Natural killer cell treated with Interleukin-12 subunit alpha and Interleukin-12 subunit beta and Interleukin-15 and Interleukin-18, amount 100 ng/mL, for 72 hours (primary cell): ENCODE results near the gene CTNNA2. TPM values are rescaled to one million over a fixed set of nuclear protein-coding genes. Genes with fewer than 3 reads are reported as not detected.

Experiments used
- ATAC-seq, 2 donors: fragments of 150-1000 bp; cut with Tn5 transposase in 1 of 2; sonication (Bioruptor Pico), chemical (Tn5 transposase) in 1 of 2; 2 replicates each; pipeline ENCODE4 v1.10.0; 2021
- DNase-seq: peaks from one replicate; pipeline ENCODE4 v3.0.0; 2022; ENCODE audit warnings: low spot score
- H3K27ac Mint-ChIP-seq, 2 donors: 1 replicate in 1 of 2; 2 replicates in 1 of 2; pipeline ENCODE4 v1.8.0; 2022; ENCODE audit warnings: mixed read lengths in 2 of 2, mild to moderate bottlenecking in 1 of 2, moderate library complexity in 1 of 2
- H3K27me3 Mint-ChIP-seq, 2 donors: 1 replicate in 1 of 2; 2 replicates in 1 of 2; pipeline ENCODE4 v1.8.0; 2022; ENCODE audit warnings: mixed read lengths in 2 of 2
- H3K36me3 Mint-ChIP-seq: one replicate; pipeline ENCODE4 v1.8.0; 2022; ENCODE audit warnings: mixed read lengths
- H3K4me1 Mint-ChIP-seq, 2 donors: 1 replicate in 1 of 2; 2 replicates in 1 of 2; pipeline ENCODE4 v1.8.0; 2022; ENCODE audit warnings: low read depth in 2 of 2, mixed read lengths in 2 of 2, mild to moderate bottlenecking in 1 of 2
- H3K4me3 Mint-ChIP-seq: one replicate; pipeline ENCODE4 v1.8.0; 2022; ENCODE audit warnings: mixed read lengths
- H3K9me3 Mint-ChIP-seq: 2 replicates; pipeline ENCODE4 v1.8.0; 2022; ENCODE audit warnings: mixed read lengths
- total RNA-seq, 2 donors: library from RNA; stranded (reverse); gene quantifications; one replicate each; pipeline ENCODE4 v1.2.3, GENCODE V29; 2022

Gene CTNNA2
- total RNA-seq, 2 donors from 2014 or later, result not detected

DNA sequence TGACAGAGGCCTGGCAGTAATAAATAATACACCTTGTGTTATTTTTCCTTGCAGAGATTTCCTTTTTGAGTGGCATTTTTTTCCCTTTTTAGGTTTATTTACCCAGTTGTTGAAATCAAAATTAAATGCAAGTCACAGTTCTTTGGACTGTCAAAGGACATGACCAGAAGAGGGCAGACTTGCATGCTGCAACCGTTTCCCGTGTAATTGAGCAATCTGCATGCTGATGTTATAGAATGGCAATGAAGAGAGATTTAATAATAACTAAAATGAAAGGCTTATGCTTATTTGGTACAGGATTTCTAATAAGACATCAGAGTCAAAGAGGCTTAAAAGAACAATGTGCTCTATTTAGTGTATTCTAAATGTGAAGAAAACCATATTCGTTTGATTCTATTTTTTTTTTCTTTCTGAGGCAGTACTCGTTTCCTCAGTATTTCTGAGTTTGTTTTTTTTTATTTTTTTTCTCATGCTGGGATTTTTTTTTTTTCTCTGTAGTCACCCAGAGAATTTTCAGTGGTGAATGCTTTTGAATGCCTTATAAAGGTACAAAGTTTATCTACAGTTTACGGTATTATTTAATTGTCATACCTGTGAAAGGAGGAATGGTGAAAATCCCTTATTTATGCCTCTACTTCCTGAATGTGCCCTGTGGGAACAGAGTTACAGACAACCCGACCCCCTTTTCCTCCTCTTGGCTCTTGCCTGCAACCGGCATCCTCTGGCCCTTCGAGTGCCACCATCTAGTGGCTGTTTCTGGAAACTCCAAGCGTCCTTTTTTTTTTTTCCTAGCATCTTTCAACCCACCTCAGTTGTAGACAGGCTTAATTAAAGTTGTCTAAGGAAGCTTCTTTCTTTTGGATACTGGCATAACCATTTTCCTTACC, 423.2 kb downstream of the CTNNA2 start:
- H3K27ac Mint-ChIP-seq, result no peak overlapping the region
- H3K36me3 Mint-ChIP-seq, result no peaks in the 10 kb centered on the region
- DNase-seq, result no peak
- no peaks in the 10 kb centered on the region for H3K4me1 Mint-ChIP-seq
- peaks cover under 1% of the 10 kb centered on the region for H3K9me3 Mint-ChIP-seq
- no peak overlapping the region for H3K4me3 Mint-ChIP-seq
- no peaks in the 10 kb centered on the region for H3K27me3 Mint-ChIP-seq
- no peak for ATAC-seq

- no peak for ATAC-seq
- no peaks in the 10 kb centered on the region for H3K4me1 Mint-ChIP-seq
- H3K27me3 Mint-ChIP-seq, result no peaks in the 10 kb centered on the region
- H3K27ac Mint-ChIP-seq, result no peak overlapping the region
- H3K36me3 Mint-ChIP-seq, result no peaks in the 10 kb centered on the region
- no peak overlapping the region for H3K4me3 Mint-ChIP-seq
- H3K9me3 Mint-ChIP-seq, result peaks cover 4% of the 10 kb centered on the region
- no peak for DNase-seq
These were observed 423.9 kb downstream of the CTNNA2 start for GRCh38 chr2:79936715-79937114.

DNA sequence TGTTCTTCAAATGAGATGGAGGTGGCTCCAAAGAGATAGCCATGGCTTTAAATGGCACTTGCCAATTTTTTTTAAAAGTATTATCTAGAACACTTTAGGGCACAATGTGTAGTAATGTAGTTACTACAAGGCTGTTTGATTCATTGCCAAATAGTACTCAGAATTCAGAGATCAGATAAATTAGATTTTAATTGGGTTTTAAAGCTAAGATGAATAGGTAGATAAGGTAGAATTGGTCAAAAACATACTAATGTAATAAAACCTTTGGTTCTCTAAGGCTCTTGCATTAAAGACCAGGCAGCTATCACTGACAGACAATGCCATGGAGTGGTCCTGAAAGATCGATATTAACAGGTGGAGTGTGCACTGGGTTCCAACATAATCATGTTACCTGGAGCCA, 425.8 kb downstream of the CTNNA2 start:
- Mint-ChIP-seq H3K27me3 (no peaks in the 10 kb centered on the region), H3K36me3 (no peaks in the 10 kb centered on the region), H3K9me3 (peaks cover 4% of the 10 kb centered on the region), H3K4me1 (no peaks in the 10 kb centered on the region), H3K4me3 (no peak overlapping the region), H3K27ac (no peak overlapping the region)
- ATAC-seq (no peak), DNase-seq (no peak)

- no peak for ATAC-seq
- Mint-ChIP-seq H3K27me3 (no peaks in the 10 kb centered on the region), H3K36me3 (no peaks in the 10 kb centered on the region), H3K9me3 (peaks cover 4% of the 10 kb centered on the region), H3K4me3 (no peak overlapping the region), H3K4me1 (no peaks in the 10 kb centered on the region), H3K27ac (no peak overlapping the region)
- no peak for DNase-seq
These were observed 427.5 kb downstream of the CTNNA2 start for GRCh38 chr2:79940364-79940763.

DNA sequence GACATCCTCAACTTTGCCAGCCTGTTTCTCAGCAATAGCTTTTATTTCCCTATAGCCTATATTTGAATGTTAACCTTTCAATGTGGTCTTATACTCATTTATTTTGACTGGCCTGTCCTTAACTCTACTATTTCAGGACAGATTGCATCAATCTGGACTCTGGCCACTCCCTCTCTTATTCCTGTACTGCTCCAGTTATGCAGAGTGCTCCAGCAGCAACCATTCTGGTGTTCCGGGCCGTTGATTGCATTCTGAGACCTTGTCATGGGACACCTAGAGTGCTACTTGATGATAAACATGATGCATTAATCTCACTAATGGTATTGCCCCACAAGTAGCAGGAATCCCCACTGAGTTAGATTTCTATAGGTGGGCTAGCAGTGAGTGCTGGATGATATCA, 428.3 kb downstream of the CTNNA2 start:
- Mint-ChIP-seq H3K9me3 (peaks cover 7% of the 10 kb centered on the region), H3K4me1 (no peaks in the 10 kb centered on the region)
- ATAC-seq, result no peak

GRCh38 chr2:79944205-79944604, 431.4 kb downstream of the CTNNA2 start:
- Mint-ChIP-seq H3K9me3 (peaks cover 14% of the 10 kb centered on the region), H3K27me3 (no peaks in the 10 kb centered on the region), H3K36me3 (no peaks in the 10 kb centered on the region), H3K4me3 (no peak overlapping the region), H3K27ac (no peak overlapping the region), H3K4me1 (no peaks in the 10 kb centered on the region)
- DNase-seq, result no peak
- no peak for ATAC-seq

More for the DNA sequence above, 428.3 kb downstream of the CTNNA2 start:
- H3K27me3 Mint-ChIP-seq, result no peaks in the 10 kb centered on the region
- H3K4me3 Mint-ChIP-seq, result no peak overlapping the region
- DNase-seq, result no peak
- no peaks in the 10 kb centered on the region for H3K36me3 Mint-ChIP-seq
- H3K27ac Mint-ChIP-seq, result no peak overlapping the region

DNA sequence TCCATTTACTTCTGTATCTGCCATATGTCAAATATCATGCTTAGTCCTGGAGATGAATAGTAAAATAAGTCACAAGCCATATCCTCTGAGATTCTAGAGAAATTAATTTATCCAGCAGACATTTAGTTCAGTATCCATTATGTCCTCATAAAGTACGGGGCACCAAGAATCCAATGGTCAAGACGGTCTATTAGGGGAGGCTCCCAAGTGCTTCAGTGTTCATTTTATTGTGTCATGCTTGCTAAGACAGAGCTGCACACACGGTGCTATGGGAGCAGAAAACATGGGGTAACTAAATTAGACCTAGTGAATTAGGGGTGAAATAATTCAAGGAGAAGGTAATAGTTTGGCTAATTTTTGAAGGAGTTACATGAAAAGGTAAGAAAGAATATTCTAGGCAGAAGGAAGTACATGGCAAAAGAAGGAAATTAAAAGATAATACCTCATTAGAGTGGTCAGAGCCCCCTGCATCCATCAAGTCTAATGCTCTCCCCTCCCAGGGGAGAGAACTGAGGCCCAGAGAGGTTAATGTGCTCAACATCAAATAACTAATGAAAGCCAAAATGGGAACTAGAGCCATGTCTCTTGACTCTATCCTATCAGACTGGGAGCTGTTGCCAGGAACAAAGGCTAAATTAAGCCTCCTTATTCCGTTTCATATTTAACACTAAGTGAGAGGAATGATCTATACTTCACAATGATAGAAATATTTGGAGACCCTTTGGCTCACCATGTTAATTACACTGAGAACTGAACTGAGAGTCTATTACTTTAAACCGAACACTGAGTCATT, 433.0 kb downstream of the CTNNA2 start:
- Mint-ChIP-seq H3K9me3 (peaks cover 14% of the 10 kb centered on the region), H3K4me1 (no peaks in the 10 kb centered on the region), H3K27ac (no peak overlapping the region), H3K36me3 (no peaks in the 10 kb centered on the region), H3K4me3 (no peak overlapping the region), H3K27me3 (no peaks in the 10 kb centered on the region)
- no peak for DNase-seq
- ATAC-seq, result no peak

DNA sequence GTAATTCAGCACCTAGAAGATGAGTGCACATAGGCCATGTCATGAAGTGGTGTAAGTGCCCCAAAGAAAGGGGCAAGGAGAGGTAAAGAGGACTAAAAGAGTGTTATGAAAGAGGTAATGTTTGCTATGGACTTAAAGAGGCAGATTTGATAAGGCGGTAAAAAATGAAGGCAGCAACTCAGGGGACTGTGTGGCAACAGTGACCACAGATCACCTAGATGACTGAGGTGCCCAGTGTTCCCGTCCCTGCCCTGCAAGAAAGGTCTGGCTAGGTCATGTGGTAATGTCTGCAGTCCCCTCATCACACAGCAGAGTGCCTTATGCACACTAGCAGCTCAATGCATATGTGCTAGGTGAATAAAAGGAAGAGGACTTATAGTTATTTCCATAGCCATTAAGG, 434.9 kb downstream of the CTNNA2 start:
- H3K27me3 Mint-ChIP-seq, result no peaks in the 10 kb centered on the region
- DNase-seq (no peak), ATAC-seq (no peak)
- no peak overlapping the region for H3K27ac Mint-ChIP-seq
- H3K9me3 Mint-ChIP-seq, result peaks cover 14% of the 10 kb centered on the region
- H3K4me1 Mint-ChIP-seq, result no peaks in the 10 kb centered on the region
- no peaks in the 10 kb centered on the region for H3K36me3 Mint-ChIP-seq
- no peak overlapping the region for H3K4me3 Mint-ChIP-seq

DNA sequence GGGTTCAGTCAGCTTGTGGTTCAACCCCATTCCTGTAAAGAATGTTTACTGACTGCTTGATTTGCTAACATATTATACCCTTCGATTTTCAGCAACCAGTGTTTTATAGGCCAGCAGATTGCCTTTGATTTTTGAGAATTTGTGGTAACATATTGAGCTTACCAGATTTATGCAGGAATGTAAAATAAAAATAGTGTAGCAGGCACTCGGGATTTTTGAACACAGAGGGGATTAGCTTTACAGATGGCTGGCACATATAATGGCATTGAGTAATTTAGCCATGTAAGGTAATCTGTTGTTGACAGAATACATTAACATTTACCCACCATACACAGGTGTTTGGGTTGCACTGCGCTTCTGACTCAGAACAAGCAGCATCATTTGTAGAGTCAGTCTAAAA, 437.7 kb downstream of the CTNNA2 start:
- no peak overlapping the region for H3K27ac Mint-ChIP-seq
- no peak for DNase-seq
- no peaks in the 10 kb centered on the region for H3K36me3 Mint-ChIP-seq
- peaks cover 21% of the 10 kb centered on the region for H3K9me3 Mint-ChIP-seq
- no peaks in the 10 kb centered on the region for H3K4me1 Mint-ChIP-seq
- no peak overlapping the region for H3K4me3 Mint-ChIP-seq
- no peak for ATAC-seq
- H3K27me3 Mint-ChIP-seq, result no peaks in the 10 kb centered on the region

DNA sequence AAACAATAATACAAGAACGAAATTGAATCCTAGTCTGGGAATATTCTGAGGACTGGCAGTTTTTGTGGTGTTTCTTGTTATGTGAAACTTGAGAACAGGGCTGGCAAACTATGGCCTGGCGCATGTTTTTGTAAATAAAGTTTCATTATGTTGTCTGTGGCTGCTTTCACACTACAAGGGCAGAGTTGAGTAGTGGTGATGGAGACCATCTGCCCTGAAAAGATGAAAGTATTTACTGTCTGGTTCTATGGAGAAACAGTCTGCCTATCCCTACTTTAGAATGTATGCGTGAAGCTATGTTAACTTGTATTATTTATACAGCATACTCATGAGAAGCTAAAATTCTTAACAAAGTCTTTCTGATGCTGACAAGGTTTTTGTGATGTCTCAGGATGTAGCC, 439.8 kb downstream of the CTNNA2 start:
- H3K27me3 Mint-ChIP-seq, result no peaks in the 10 kb centered on the region
- H3K4me3 Mint-ChIP-seq, result no peak overlapping the region
- DNase-seq (no peak), ATAC-seq (no peak)
- H3K9me3 Mint-ChIP-seq, result peaks cover 18% of the 10 kb centered on the region
- H3K4me1 Mint-ChIP-seq, result no peaks in the 10 kb centered on the region
- H3K36me3 Mint-ChIP-seq, result no peaks in the 10 kb centered on the region
- H3K27ac Mint-ChIP-seq, result no peak overlapping the region

- no peak overlapping the region for H3K4me3 Mint-ChIP-seq
- peaks cover 12% of the 10 kb centered on the region for H3K9me3 Mint-ChIP-seq
- ATAC-seq (no peak), DNase-seq (no peak)
- no peaks in the 10 kb centered on the region for H3K27me3 Mint-ChIP-seq
- H3K27ac Mint-ChIP-seq, result no peak overlapping the region
- no peaks in the 10 kb centered on the region for H3K4me1 Mint-ChIP-seq
- H3K36me3 Mint-ChIP-seq, result peaks cover 5% of the 10 kb centered on the region
These were observed 447.2 kb downstream of the CTNNA2 start for GRCh38 chr2:79960035-79960434.

DNA sequence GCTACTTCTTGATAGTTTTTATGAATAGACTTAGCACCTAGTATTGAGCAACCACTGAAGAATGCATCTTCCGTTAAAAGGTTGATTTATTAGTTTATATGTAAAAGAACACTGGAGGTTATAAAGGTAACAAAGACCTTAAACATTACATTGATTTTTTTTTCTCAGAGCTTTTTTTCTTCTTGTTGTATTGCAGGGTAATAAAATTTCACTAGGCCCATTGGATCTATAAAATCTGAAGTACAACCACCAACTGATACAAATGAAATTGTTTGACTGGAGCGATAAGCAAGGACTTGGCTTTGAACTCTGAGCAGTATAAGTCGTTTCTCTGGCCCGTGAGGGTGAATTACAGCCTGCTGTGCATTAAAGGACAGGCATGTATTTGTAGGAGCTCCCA, 447.7 kb downstream of the CTNNA2 start:
- H3K27ac Mint-ChIP-seq, result no peak overlapping the region
- DNase-seq (no peak), ATAC-seq (no peak)
- H3K27me3 Mint-ChIP-seq, result no peaks in the 10 kb centered on the region
- H3K9me3 Mint-ChIP-seq, result peaks cover 12% of the 10 kb centered on the region
- no peak overlapping the region for H3K4me3 Mint-ChIP-seq
- peaks cover 5% of the 10 kb centered on the region for H3K36me3 Mint-ChIP-seq
- H3K4me1 Mint-ChIP-seq, result no peaks in the 10 kb centered on the region

- no peak overlapping the region for H3K4me3 Mint-ChIP-seq
- no peak for DNase-seq
- H3K27me3 Mint-ChIP-seq, result no peaks in the 10 kb centered on the region
- peaks cover 5% of the 10 kb centered on the region for H3K36me3 Mint-ChIP-seq
- H3K27ac Mint-ChIP-seq, result no peak overlapping the region
- no peaks in the 10 kb centered on the region for H3K4me1 Mint-ChIP-seq
- peaks cover 4% of the 10 kb centered on the region for H3K9me3 Mint-ChIP-seq
- no peak for ATAC-seq
These were observed 452.1 kb downstream of the CTNNA2 start for GRCh38 chr2:79964966-79965365.

GRCh38 chr2:79966369-79966768, 453.5 kb downstream of the CTNNA2 start:
- no peak for ATAC-seq

More at GRCh38 chr2:79966369-79966768, 453.5 kb downstream of the CTNNA2 start:
- H3K4me1 Mint-ChIP-seq, result no peaks in the 10 kb centered on the region
- H3K36me3 Mint-ChIP-seq, result peaks cover 5% of the 10 kb centered on the region
- peaks cover 4% of the 10 kb centered on the region for H3K9me3 Mint-ChIP-seq
- H3K4me3 Mint-ChIP-seq, result no peak overlapping the region
- H3K27ac Mint-ChIP-seq, result no peak overlapping the region
- no peaks in the 10 kb centered on the region for H3K27me3 Mint-ChIP-seq
- DNase-seq, result no peak
